RWPE2 (cell line): ENCODE measurements around the gene OPTC.

ENCODE experiments used
- ATAC-seq: fragments of 200-7000 bp; cut with Tn5 transposase; 3 replicates; pipeline ENCODE4 v1.9.1; 2021; ENCODE audit warnings: low read depth
- DNase-seq: peaks from one replicate; pipeline ENCODE4 v3.0.0-alpha.2; 2020; ENCODE audit warnings: low spot score
- H3K27ac ChIP-seq: fragments of 450-650 bp; 2 replicates; pipeline ENCODE4 v1.5.1; 2017; ENCODE audit warnings: mild to moderate bottlenecking; ENCODE audit not compliant: poor library complexity, severe bottlenecking
- H3K27me3 ChIP-seq: fragments of 250-450 bp; sonication (Bioruptor Pico); 2 replicates; pipeline ENCODE4 v1.5.1; 2021; ENCODE audit warnings: mild to moderate bottlenecking, moderate library complexity; ENCODE audit not compliant: insufficient read depth, poor library complexity, severe bottlenecking
- H3K36me3 ChIP-seq: fragments of 250-450 bp; sonication (Bioruptor Pico); 2 replicates; pipeline ENCODE4 v1.5.1; 2020; ENCODE audit warnings: low read depth, mild to moderate bottlenecking, moderate library complexity
- H3K4me1 ChIP-seq: fragments of 250-450 bp; sonication (Bioruptor Pico); 2 replicates; pipeline ENCODE4 v1.5.1; 2021; ENCODE audit warnings: mild to moderate bottlenecking, moderate library complexity; ENCODE audit not compliant: insufficient read depth, poor library complexity, severe bottlenecking
- H3K4me3 ChIP-seq: fragments of 250-450 bp; sonication (Bioruptor Pico); 2 replicates; pipeline ENCODE4 v1.5.1; 2021; ENCODE audit warnings: mild to moderate bottlenecking, moderate library complexity; ENCODE audit not compliant: severe bottlenecking
- H3K9me3 ChIP-seq: fragments of 250-450 bp; sonication (Bioruptor Pico); 2 replicates; pipeline ENCODE4 v1.5.1; 2021; ENCODE audit warnings: mild to moderate bottlenecking, moderate library complexity; ENCODE audit not compliant: severe bottlenecking
- TF ChIP-seq, protein P1 (sequence below): fragments of 450-650 bp; IDR thresholded peaks from one replicate; pipeline ENCODE4 v1.5.1; 2017; ENCODE audit warnings: mild to moderate bottlenecking, moderate library complexity; ENCODE audit not compliant: poor library complexity, severe bottlenecking

OPTC gene

DNA sequence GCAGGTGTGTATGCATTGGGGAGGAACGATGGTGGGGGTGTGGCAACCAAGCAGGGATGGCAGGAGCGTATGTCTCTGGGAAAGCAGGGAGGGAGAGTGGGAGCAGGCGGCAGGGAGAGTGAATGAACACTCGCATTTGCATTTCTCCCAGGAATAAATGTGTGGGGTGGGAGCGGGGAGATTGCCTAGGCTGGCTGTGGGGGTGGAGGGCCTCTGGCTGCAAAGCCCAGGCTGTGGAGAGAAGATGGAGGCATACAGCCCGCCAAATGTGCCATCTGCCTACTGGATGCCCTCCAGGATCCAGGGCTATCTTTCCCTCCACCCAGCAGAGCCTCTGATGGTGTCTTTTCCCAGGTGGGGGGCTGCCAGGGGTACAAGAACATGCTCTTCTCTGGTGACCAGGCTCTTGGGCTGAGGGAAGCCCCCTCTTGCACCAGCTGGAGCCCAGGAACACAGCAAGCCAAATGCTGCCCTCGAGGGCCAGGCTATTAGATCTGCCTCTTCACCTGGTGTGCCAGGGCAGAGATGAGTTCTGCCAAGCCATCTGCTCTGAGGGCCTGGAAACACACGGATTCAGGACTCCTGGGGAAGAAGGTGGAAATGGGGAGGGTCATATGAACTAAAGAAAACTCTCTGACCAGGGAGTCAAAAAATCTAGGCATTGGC lies 1.7 kb upstream of the OPTC start:
- TF ChIP-seq, protein P1, sequence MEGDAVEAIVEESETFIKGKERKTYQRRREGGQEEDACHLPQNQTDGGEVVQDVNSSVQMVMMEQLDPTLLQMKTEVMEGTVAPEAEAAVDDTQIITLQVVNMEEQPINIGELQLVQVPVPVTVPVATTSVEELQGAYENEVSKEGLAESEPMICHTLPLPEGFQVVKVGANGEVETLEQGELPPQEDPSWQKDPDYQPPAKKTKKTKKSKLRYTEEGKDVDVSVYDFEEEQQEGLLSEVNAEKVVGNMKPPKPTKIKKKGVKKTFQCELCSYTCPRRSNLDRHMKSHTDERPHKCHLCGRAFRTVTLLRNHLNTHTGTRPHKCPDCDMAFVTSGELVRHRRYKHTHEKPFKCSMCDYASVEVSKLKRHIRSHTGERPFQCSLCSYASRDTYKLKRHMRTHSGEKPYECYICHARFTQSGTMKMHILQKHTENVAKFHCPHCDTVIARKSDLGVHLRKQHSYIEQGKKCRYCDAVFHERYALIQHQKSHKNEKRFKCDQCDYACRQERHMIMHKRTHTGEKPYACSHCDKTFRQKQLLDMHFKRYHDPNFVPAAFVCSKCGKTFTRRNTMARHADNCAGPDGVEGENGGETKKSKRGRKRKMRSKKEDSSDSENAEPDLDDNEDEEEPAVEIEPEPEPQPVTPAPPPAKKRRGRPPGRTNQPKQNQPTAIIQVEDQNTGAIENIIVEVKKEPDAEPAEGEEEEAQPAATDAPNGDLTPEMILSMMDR = no peak
- Histone ChIP-seq H3K36me3 (no peaks in the 10 kb centered on the region), H3K4me1 (no peaks in the 10 kb centered on the region), H3K9me3 (no peaks in the 10 kb centered on the region), H3K27me3 (no peaks in the 10 kb centered on the region), H3K27ac (no peak overlapping the region), H3K4me3 (no peak overlapping the region)
- ATAC-seq (no peak), DNase-seq (no peak)

DNA sequence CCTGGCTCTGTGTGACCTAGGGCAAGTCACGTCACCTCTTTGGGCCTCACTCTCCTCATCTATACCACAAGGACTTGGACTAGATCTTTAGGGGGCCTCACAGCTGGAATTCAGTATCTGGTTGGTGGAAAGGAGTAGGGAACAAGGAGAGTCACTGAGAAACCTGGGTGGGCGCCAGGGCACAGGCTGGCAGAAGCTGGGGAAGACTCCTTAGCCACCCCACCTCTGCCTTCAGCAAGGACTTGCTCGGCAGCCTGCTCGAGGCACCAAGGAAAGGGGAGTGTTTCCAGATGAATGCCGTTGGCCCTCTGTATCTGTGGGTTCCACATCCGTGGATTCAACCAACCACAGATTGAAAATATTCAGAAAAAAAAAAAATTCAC lies 1.2 kb upstream of the OPTC start:
- no peaks in the 10 kb centered on the region for H3K27me3 ChIP-seq
- no peak overlapping the region for H3K4me3 ChIP-seq
- H3K9me3 ChIP-seq = no peaks in the 10 kb centered on the region
- DNase-seq = no peak
- ATAC-seq = no peak
- no peaks in the 10 kb centered on the region for H3K36me3 ChIP-seq
- H3K27ac ChIP-seq = no peak overlapping the region
- H3K4me1 ChIP-seq = no peaks in the 10 kb centered on the region
- TF ChIP-seq, protein P1 = no peak

DNA sequence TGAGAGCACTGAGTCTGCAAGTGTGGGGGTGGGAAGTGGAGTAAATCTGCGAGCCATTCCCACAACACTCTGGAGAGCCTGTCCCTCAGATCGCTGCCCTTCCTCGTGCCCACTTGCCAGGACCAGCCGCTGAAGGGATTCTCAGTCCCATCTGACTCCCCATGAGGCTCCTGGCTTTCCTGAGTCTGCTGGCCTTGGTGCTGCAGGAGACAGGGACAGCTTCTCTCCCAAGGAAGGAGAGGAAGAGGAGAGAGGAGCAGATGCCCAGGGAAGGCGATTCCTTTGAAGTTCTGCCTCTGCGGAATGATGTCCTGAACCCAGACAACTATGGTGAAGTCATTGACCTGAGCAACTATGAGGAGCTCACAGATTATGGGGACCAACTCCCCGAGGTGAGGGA lies 1.9 kb downstream of the OPTC start:
- Histone ChIP-seq H3K27me3 (no peaks in the 10 kb centered on the region), H3K36me3 (no peaks in the 10 kb centered on the region), H3K4me3 (no peak overlapping the region), H3K27ac (no peak overlapping the region), H3K9me3 (no peaks in the 10 kb centered on the region), H3K4me1 (no peaks in the 10 kb centered on the region)
- TF ChIP-seq, protein P1 = no peak
- no peak for DNase-seq
- ATAC-seq = no peak

DNA sequence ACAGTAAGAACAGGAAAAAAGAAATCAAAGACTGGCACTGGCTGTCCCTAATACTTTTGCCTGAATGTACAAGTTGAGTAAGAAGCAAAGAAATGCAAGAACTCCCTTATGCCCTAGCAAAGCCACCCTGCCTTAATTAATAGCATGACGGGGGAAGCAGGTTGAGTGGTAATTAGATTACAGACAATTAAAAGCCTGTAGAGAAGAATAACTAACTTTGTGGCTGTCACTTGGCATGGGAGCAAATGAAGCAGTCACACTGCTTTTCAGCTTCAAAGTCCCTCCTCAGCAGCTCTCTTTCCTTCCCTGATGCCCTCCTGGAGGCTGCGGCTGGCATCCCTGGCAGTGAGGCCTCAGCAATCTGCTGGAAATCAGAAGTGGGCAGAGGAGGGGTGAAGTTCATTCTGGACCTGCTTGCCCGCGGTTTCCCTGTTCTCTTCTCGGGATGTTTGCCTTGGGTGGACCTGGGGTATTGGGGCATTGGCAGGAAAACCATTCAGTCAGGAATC lies 3.4 kb downstream of the OPTC start:
- Histone ChIP-seq H3K27ac (no peak overlapping the region), H3K4me3 (no peak overlapping the region), H3K4me1 (no peaks in the 10 kb centered on the region), H3K27me3 (no peaks in the 10 kb centered on the region), H3K9me3 (no peaks in the 10 kb centered on the region), H3K36me3 (no peaks in the 10 kb centered on the region)
- no peak for DNase-seq
- no peak for ATAC-seq
- TF ChIP-seq, protein P1 = no peak

DNA sequence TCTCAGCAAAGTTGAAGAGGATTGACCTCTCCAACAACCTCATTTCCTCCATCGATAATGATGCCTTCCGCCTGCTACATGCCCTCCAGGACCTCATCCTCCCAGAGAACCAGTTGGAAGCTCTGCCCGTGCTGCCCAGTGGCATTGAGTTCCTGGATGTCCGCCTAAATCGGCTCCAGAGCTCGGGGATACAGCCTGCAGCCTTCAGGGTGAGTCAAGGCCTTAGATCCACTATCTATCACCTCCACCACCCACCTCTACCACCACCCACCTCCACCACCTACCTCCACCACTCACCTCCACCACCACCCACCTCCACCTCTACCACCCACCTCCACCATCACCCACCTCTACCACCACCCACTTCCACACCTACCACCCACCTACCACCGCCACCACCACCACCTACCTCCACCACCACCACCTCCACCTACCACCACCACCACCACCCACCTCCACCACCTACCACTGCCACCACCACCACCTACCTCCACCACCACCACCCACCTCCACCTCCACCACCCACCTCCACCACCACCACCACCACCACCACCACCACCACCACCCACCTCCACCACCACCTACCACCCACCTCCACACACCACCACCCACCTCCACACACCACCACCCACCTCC lies 5.8 kb downstream of the OPTC start:
- no peak overlapping the region for H3K27ac ChIP-seq

More for the DNA sequence above, 5.8 kb downstream of the OPTC start:
- H3K4me1 ChIP-seq = no peaks in the 10 kb centered on the region
- DNase-seq (no peak), ATAC-seq (no peak)
- H3K9me3 ChIP-seq = no peaks in the 10 kb centered on the region
- TF ChIP-seq, protein P1 = no peak
- H3K27me3 ChIP-seq = no peaks in the 10 kb centered on the region
- no peaks in the 10 kb centered on the region for H3K36me3 ChIP-seq
- H3K4me3 ChIP-seq = no peak overlapping the region
